Effector CD8-positive, alpha-beta T cell (primary cell): Measurements from ENCODE around the gene CHAMP1.

Experiments
- DNase-seq: peaks from one replicate; lab custom pipeline; 2025; lab: John Stamatoyannopoulos, UW

Gene CHAMP1

GRCh38 chr13:114298866-114299265 lies 15.4 kb upstream of the CHAMP1 start:
- DNase-seq = no peak

GRCh38 chr13:114299604-114300305 lies 14.5 kb upstream of the CHAMP1 start:
- DNase-seq = no peak

- no peak for DNase-seq
Measured at GRCh38 chr13:114303700-114304327, 10.5 kb upstream of the CHAMP1 start.

GRCh38 chr13:114304346-114305034 lies 9.8 kb upstream of the CHAMP1 start:
- no peak for DNase-seq

- DNase-seq = no peak
Measured at GRCh38 chr13:114309086-114309485, 5.2 kb upstream of the CHAMP1 start.

- DNase-seq = no peak
Measured at GRCh38 chr13:114309806-114310410, 4.4 kb upstream of the CHAMP1 start.

GRCh38 chr13:114310956-114311355 lies 3.3 kb upstream of the CHAMP1 start:
- DNase-seq = no peak

GRCh38 chr13:114311387-114311786 lies 2.9 kb upstream of the CHAMP1 start:
- DNase-seq = no peak

GRCh38 chr13:114311908-114312307 lies 2.4 kb upstream of the CHAMP1 start:
- no peak for DNase-seq

GRCh38 chr13:114313061-114313860 lies 1.0 kb upstream of the CHAMP1 start:
- DNase-seq = no peak

- DNase-seq = no peak
Measured at GRCh38 chr13:114315074-114315785, 927 bp downstream of the CHAMP1 start.

GRCh38 chr13:114318624-114319023 lies 4.3 kb downstream of the CHAMP1 start:
- DNase-seq = no peak

GRCh38 chr13:114319441-114319913 lies 5.2 kb downstream of the CHAMP1 start:
- no peak for DNase-seq

- no peak for DNase-seq
Measured at GRCh38 chr13:114320065-114320464, 5.8 kb downstream of the CHAMP1 start.

- DNase-seq = no peak
Measured at GRCh38 chr13:114321256-114321655, 7.0 kb downstream of the CHAMP1 start.

- no peak for DNase-seq
Measured at GRCh38 chr13:114323349-114323748, 9.0 kb downstream of the CHAMP1 start.

- no peak for DNase-seq
Measured at GRCh38 chr13:114324334-114324733, 10.0 kb downstream of the CHAMP1 start.

- DNase-seq = no peak
Measured at GRCh38 chr13:114325729-114326128, 11.4 kb downstream of the CHAMP1 start.

- no peak for DNase-seq
Measured at GRCh38 chr13:114328034-114328433, 13.7 kb downstream of the CHAMP1 start.

GRCh38 chr13:114328595-114328994 lies 14.3 kb downstream of the CHAMP1 start:
- DNase-seq = no peak

GRCh38 chr13:114330086-114330485 lies 15.8 kb downstream of the CHAMP1 start:
- no peak for DNase-seq
